HUDEP-2 (cell line): ENCODE data around the gene CDK14.

Experiments
- DNase-seq, 76 experiments: peaks; one replicate each; lab custom pipeline; 2025; ENCODE audit not compliant: unreplicated experiment in 76 of 76; lab: John Stamatoyannopoulos, UW

The CDK14 gene

DNA sequence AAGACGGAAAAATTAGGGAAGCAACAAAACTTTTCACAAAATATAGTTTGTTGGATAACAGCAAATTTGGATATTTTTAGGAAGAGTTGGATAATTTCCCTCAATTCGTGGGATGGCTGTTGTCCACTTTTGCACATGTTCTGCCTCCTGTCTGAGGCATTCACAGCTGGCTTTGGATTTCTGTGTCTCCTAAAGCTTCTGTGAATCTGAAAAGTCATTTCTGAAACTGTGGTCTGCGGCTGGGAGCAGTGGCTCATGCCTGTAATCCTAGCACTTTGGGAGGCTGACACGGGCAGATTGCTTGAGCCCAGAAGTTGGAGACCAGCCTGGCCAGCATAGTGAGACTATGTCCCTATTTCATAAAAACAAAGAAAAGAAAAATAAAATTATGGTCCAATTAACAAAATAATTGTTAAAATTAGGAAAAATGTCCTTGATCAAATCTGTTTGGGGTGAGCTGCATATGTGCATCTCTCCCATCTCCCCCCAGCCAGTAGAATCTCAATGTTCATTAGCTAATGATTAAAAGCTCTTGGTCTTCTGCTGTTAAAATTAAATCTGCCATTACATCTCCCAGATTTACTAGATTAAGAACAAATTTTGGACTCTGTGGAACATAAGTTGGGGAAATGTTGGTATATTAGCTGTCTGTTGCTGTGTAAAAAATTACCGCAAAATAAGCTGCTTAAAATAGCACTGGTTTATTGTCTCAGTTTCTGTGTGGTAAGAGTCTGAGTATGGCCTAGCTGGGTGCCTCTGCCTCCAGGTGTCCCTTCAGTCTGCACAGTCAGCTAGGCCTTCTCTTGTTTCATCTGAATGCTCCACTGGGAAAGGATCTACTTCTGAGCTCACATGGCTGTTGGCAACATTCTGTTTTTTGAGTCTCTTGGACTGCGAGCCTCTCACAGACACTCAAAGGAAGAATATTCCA is 336.1 kb downstream of the CDK14 start:
- DNase-seq: no peak

DNA sequence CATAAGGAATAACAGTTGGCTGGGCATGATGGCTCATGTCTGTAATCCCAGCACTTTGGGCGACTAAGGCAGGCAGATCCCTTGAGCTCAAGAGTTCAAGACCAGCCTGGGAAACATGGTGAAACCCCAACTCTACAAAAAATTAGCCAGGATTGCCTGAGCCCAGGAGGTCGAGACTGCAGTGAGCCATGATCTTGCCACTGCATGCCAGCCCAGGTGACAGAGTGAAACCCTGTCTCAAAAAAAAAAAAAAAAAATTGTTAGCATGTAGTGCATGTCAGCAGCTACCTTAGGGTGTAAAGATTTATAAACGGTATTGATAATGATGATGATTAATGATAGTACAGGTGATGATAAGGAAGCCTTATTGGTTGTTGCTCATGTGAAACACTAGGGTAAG is 336.9 kb downstream of the CDK14 start:
- no peak for DNase-seq

DNA sequence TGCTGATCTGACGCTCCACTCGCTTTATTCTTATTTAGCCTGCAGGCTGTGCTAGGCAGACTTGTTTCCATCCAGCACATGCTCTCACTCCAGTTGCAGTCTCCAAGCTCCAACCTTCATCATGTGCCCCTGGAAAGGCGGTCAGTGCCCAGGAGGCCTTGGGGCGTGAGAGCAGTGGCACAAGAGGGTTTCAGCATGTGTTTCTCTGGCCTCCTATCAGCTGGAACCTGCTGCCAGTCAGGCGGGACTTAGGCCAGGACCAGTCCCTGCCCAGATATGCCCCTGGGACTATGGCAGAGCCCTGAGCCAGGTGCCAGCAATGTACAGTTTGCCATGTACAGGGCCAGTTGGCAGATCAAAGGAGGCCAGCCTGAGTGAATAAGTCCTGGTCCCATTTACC is 337.9 kb downstream of the CDK14 start:
- no peak for DNase-seq

DNA sequence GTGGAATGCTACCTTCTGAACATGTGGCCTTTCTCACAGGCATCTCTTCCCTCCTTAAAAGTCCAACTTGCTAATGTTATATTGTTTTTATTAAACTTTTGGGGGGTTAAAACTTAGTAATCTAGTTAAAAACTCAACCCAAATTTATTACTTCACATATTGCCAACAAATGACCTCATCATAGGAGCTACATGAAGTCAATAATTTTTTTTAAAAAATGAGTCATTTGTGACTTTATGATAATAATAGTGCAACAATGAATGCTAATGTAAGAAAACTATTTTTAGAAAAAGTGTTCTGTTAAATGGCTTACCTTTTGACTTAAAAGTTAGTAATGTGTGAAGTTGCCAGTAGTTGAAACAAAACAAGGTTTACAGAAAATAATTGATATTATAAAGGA is 342.2 kb downstream of the CDK14 start:
- DNase-seq: no peak

DNA sequence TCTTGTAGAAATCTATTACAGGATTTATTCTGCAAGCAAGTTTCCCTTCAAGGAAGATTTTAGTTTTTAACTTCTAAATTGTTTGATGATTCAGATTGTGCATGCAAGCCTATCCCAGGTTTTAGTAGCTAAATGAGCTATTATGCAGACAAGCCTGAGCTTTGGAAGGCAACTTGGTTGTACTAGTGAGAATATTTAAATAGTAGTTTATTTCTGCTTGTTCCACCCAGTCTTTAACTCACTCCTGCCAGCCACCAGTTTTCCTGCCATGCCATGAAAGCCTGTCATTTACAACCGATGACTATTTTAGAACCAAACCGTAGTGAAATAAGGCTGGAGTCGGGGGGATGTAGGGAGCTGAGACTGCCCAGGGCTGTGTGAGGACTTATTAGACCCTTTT is 343.5 kb downstream of the CDK14 start:
- DNase-seq: no peak

DNA sequence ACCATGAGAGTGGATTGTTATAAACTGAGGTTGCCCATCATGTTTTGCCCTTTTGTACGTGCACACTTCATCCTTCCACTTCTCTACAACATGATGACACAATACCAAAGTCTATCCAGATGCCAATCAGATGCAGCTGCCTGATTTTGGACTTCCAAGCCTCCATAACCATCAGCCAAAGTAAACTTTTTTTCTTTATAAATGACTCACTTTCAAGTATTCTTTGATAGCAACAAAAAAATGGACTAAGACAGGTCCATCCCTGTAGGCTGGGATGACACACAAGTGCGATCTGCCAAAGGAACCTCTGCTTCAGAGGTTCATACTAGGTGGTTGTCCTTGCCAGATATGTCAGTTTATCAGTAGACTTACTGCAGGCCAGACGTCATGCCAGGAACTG is 347.9 kb downstream of the CDK14 start:
- no peak for DNase-seq

DNA sequence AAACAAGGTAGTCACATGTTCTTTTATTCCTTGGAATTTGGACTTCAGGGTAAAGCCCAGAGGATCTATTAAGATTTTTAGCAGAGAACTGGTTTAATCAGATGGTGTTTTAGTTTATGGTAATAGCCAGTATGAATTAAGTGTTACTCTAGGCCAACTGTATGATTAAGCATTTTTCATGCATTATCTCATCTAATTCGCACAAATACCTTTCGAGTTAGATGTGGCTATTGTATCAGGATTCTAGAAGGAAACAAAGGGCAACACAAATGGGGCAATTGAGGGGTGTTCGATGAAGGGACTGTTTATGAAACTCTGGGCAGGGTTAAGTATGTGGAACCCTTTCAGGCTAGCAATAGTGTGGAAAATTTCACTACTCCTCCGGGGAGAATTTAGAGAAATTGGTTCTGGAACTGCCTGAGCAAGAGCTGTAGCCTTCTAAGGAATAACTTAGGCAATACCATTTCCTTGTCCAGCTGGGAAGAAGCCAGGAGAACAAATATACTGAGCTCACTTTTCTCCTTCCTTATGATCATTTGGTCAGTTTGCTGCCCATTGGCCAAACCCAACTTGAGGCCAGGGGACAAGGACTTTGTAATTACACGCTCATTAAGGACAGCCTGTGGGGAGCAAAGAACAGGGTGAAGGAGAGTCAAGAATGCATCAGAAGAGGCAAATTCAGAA is 349.1 kb downstream of the CDK14 start:
- no peak for DNase-seq

DNA sequence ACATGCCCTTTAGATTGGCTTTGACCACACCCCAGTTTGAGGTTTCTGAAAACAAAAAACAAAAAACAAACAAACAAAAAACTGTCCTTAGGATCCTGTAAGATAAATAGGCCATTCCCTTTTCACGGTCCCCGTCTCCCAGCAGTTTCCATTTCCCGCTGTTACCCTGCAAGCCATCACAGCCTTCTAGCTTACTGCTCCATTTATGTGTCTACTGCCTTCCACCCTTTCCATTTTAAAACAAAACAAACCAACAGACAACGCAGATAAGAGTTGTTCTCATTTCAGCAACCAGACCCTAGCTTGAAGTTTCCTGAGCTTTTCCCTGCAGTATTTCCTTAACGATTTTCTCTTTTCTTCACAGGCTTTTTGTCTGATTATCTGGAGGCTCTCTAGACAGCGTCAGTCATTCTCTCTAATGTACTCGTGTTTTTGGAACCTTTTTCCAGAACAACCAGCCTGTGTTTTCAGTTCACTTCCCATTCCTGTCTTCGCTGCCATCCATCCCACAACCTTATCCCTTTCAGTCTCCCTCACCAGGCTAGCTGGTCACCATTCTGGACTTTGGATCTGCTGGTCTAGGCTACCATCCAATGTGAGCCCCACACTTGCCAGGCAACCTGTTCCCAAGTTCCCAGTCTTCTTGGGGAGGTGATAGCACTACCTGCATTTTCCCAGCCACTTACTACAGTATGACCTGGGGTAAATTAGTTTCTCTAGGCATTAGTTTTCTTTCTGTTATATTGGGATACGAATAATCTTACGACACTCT is 350.8 kb downstream of the CDK14 start:
- no peak for DNase-seq

DNA sequence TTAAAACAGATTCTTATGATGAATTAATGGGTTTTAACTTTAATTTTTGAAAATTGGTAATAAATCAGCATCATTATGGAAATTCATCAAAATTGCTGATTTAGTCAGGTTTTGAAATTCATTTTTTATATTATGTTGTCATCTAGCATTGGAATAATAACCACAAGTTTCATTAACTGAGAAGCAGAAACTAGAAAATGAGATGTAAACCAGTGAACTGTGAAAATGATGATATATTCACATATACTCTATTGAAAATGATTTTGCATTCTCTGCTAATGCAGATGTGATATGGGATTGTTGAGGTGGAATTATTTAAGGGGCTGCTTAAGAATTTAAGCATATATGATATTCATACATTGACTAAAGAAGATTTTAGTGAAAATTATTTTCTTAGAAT is 352.0 kb downstream of the CDK14 start:
- DNase-seq: no peak

DNA sequence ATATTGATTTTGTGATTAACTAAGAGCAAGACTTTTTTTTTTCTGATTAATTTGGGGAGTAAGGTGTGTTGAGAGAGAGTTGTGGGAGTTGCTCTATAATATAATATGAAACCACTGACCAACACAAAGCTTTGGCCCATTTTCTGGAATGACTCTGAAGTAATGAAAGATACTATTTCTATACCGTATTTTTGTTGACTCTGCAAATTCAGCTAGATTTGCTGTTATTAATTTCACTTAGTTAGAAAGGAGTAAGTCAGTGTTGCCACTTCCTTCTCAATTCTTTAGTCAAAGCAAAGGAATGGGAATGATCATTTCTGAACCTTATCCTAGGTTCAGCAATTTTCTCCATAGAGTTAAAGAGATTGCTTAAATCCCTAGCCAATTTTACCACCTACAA is 355.1 kb downstream of the CDK14 start:
- no peak for DNase-seq

DNA sequence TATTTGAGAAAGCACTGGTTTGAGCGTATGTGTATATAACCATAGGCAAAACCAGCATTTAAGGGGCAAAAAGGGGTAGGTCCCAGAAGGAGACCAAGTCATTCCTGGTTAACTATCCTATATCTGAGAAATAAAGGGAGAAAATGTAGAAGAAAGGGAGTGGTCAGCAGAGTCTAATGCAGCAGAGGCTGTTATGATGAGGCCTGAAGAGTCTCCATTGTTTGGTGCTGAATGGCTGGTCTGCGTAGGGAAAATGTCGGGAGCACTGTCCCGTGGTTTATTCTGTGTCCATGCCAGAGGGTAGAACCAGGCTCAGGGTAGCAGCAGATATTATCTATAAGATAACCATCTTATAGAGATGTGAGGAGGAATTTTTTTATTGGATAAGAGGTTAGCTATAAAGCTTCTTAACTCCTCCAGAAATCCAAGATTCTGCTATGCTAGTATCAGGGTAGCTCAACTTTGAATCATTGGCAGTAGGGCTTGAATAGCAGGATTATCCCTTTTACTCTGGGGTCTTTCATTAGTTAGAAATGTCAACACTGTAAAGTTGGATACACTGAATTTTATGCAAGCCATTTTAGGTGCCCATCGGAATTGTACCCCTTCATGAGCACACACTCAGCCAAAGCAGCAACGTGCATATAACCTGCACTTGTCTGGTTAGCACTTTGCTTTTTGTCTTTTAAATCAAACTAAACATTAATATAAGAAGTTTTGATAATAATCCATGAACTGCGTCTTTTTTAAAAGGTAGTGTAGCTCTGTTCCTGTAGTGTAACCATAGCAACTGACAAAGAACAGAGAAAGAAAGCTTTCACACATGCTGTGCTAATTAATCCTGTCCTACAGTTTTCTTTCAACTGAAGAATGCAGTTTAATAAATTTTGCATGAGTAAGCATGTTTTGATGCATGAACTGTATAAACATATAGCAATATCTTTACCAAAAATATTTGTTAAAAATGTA is 356.1 kb downstream of the CDK14 start:
- DNase-seq: no peak

DNA sequence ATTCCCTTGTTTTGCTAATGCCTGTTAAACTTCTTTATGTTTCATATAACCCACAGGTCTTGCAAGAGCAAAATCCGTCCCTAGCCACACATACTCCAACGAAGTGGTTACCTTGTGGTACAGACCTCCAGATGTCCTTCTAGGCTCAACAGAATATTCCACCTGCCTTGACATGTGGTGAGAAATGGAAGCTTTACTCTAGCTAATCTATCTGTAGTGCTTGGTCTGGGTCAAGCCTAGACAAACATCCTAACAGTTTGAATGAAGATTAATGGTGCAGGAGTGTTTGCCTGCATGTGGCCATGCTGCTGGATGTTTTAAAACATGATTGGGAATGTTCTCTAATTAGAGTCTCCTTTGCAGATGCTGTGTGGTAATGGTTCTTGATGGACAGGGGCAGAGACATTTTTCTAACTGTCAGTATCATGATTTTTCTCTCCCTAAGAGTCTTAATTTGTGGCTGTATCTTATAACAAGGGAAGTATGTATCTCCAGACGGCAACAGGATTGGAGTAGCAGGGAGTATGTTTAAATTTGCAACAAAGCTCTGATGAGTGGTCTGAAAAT is 359.6 kb downstream of the CDK14 start:
- no peak for DNase-seq

DNA sequence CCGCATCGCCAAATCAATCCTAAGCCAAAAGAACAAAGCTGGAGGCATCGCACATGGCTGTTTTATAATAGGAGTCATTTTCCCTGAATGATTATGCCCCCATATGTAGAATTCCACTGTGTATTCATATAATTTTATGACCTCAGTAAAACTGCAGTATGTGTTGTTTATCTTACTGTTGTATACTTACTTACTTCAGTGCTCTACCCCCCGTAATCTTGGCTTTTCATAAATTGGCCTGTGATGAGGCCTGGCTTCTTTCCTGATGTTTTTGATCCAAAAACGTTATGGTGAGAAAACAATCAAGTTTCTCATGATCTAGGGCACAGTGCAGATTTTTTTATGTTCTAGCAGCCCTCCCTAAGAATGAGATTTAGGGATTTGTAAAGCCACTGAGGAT is 361.8 kb downstream of the CDK14 start:
- DNase-seq: no peak

DNA sequence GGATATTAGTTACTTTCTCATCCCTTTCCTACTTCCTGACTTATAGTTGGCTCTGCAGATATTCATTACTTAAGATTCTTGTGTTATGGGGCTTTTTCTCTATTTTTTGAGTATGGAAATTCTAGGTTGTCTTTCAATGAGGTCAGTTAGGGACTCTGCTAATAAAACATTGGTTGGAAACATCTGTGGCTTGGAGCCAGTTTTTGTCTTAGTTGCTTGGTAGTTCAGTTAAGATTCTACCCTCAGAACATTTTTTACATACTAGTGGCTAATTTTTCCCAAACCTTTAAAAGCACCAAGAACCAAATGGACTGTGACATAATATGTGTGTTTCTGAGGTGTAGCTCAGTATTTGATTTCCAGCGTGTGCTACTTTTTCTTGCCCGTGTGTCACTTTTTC is 362.5 kb downstream of the CDK14 start:
- DNase-seq: no peak

DNA sequence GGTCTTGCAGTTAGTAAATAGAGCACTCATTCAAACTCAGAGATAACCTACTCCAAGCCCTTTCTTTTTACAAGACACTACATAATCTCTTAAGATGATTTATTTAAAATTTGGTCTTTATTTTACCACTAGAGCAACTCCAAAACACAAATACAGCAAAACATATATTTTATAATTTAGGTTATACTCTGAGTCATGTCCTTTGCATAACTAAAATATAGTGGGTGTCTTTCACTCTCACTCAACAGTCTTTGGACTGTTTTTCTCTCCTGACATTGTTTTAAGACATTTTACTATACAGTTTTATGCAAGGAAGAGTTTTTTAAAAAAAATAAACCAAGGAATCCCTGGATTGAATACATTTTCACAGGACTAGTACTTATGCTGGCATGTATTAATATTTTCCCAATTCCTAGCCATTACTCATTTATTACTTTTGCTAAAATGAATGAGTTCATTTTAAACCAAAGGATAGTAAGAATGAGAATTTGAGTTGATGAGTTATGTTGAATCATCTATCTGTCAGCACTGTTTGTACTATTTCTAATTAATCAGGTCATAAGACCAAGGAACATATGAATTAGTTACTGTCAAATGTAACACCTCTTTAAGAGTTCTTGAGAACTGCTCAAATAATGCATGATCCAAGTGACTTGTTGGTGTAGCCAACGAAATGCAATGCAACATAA is 365.1 kb downstream of the CDK14 start:
- DNase-seq: no peak

DNA sequence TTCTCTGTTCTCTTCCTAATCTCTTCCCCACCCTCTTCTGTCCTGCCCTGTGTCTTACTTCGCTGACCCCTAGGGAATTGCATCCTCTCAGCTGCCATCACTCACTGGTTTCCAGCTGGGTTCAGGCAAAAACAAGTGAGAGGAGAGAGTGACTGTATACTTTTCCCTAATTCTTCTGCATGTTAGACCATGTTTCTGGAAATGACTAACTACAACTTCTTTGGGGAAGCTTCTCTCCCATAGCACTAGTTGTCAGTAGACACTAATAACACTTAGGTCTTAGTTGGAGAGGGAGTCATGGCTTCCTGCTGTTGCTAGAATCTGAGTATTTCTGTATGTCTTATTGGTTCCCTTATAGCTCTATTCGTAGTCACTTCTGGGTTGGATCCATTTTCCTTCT is 369.1 kb downstream of the CDK14 start:
- no peak for DNase-seq

DNA sequence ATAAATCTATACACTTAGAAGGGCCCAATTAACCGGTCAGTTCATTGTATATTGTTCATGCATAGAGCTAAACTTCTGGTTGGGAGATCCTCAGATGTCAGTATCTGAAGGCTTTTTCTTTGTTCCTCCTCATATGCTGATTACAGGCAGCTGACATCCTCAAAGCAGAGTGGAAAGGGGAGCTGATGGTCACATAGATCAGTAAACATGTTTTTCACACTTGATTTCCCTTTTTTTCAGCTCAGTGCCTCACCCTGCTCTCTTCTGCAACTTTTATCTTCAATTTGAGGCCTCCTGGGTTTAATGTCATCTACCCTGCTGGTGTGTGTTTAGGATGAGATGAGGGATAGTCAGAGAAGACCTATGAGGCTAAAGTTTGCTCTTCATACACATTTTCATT is 370.2 kb downstream of the CDK14 start:
- no peak for DNase-seq

DNA sequence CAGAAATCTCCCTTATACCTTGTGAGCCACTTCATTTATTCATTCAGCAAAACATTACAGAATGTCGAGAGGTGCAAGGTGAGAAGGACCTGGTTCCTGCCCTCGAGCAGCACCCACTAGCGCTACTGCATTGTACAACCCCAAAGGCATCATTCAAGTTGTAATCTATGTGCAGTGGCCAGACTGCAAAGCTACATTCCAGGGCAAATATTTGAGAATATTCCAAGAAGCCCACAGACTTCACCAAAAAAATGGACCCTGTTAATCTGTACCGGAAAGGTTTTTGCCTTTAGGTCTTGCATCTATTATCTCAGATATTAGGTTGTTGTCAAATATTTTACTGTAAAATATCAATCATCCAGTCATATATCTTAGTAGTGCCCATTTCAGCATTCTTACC is 372.8 kb downstream of the CDK14 start:
- DNase-seq: no peak

DNA sequence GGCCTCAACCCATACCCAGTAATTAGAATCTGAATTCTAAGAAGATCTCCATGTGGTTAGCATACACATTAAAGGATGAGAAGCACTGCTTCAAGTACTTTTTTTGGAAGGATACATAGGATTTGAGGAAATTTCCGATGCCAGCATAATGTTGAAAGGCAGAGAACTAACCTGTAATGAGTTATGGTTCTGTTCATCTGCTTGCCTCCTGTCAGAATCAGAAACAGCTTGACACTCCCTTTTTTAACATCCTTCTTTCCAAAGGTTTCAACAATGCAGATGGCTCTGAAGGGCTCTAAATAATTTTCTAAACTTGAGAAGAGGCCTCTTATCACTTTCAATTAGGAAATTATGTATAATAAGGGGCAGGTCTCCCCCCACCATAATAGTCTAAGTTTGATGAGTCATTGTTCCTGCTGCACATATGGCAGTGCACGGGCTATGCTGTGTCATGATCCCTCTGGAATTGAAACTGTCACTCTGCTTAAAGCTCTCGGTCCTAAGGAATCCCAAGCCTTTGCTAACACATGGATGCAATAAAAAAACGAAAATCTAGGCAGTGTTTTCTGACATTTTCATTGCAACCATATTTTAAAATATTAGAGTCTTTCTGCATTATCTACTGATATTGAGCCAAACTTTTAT is 376.9 kb downstream of the CDK14 start:
- no peak for DNase-seq
